ENCODE data around the gene DGKB.

DGKB gene

GRCh38 chr7:14377646-14378266 lies 524.8 kb downstream of the DGKB start:
- Histone ChIP-seq H3K27me3 (ENCODE audit: insufficient read depth, low read length) (no peaks in the 10 kb centered on the region), H3K4me3 (ENCODE audit: low read length) (no peak overlapping the region), H3K4me1 (ENCODE audit: insufficient read depth, low read length) (peaks cover 11% of the 10 kb centered on the region; the same call in 1 of the 2 replicates), H3K27ac (ENCODE audit: low read length) (no peak overlapping the region), H3K9me3 (ENCODE audit: insufficient read depth, low read depth, low read length) (no peaks in the 10 kb centered on the region), H3K9ac (ENCODE audit: low read depth, low read length) (no peak overlapping the region), H3K36me3 (ENCODE audit: insufficient read depth, low read depth, low read length) (no peaks in the 10 kb centered on the region)

- Histone ChIP-seq H3K27me3 (ENCODE audit: insufficient read depth, low read length) (no peaks in the 10 kb centered on the region), H3K4me1 (ENCODE audit: insufficient read depth, low read length) (peaks cover 11% of the 10 kb centered on the region; the same call in 1 of the 2 replicates), H3K9ac (ENCODE audit: low read depth, low read length) (no peak overlapping the region), H3K4me3 (ENCODE audit: low read length) (no peak overlapping the region), H3K27ac (ENCODE audit: low read length) (no peak overlapping the region), H3K9me3 (ENCODE audit: insufficient read depth, low read depth, low read length) (no peaks in the 10 kb centered on the region), H3K36me3 (ENCODE audit: insufficient read depth, low read depth, low read length) (no peaks in the 10 kb centered on the region)
These were observed 525.8 kb downstream of the DGKB start for GRCh38 chr7:14376711-14377110.

- Histone ChIP-seq H3K4me1 (ENCODE audit: insufficient read depth, low read length) (peaks cover 11% of the 10 kb centered on the region; the same call in 1 of the 2 replicates), H3K9ac (ENCODE audit: low read depth, low read length) (no peak overlapping the region), H3K9me3 (ENCODE audit: insufficient read depth, low read depth, low read length) (no peaks in the 10 kb centered on the region), H3K27me3 (ENCODE audit: insufficient read depth, low read length) (no peaks in the 10 kb centered on the region), H3K36me3 (ENCODE audit: insufficient read depth, low read depth, low read length) (no peaks in the 10 kb centered on the region), H3K27ac (ENCODE audit: low read length) (no peak overlapping the region), H3K4me3 (ENCODE audit: low read length) (no peak overlapping the region)
These were observed 526.6 kb downstream of the DGKB start for GRCh38 chr7:14375998-14376397.

- Histone ChIP-seq H3K36me3 (ENCODE audit: insufficient read depth, low read depth, low read length) (no peaks in the 10 kb centered on the region), H3K4me3 (ENCODE audit: low read length) (no peak overlapping the region), H3K4me1 (ENCODE audit: insufficient read depth, low read length) (peaks cover 11% of the 10 kb centered on the region; the same call in 1 of the 2 replicates), H3K9me3 (ENCODE audit: insufficient read depth, low read depth, low read length) (no peaks in the 10 kb centered on the region), H3K27ac (ENCODE audit: low read length) (no peak overlapping the region), H3K9ac (ENCODE audit: low read depth, low read length) (no peak overlapping the region), H3K27me3 (ENCODE audit: insufficient read depth, low read length) (no peaks in the 10 kb centered on the region)
These were observed 528.2 kb downstream of the DGKB start for GRCh38 chr7:14374336-14374735.

GRCh38 chr7:14368285-14368684 lies 534.3 kb downstream of the DGKB start:
- Histone ChIP-seq H3K27ac (ENCODE audit: low read length) (no peak overlapping the region), H3K36me3 (ENCODE audit: insufficient read depth, low read depth, low read length) (no peaks in the 10 kb centered on the region), H3K9me3 (ENCODE audit: insufficient read depth, low read depth, low read length) (no peaks in the 10 kb centered on the region), H3K9ac (ENCODE audit: low read depth, low read length) (no peak overlapping the region), H3K27me3 (ENCODE audit: insufficient read depth, low read length) (no peaks in the 10 kb centered on the region), H3K4me3 (ENCODE audit: low read length) (no peak overlapping the region), H3K4me1 (ENCODE audit: insufficient read depth, low read length) (no peaks in the 10 kb centered on the region)

GRCh38 chr7:14351167-14351566 lies 551.4 kb downstream of the DGKB start:
- no peaks in the 10 kb centered on the region for H3K4me1 ChIP-seq (ENCODE audit: insufficient read depth, low read length)
- no peak overlapping the region for H3K4me3 ChIP-seq (ENCODE audit: low read length)
- no peak overlapping the region for H3K27ac ChIP-seq (ENCODE audit: low read length)
- no peaks in the 10 kb centered on the region for H3K36me3 ChIP-seq (ENCODE audit: insufficient read depth, low read depth, low read length)
- no peaks in the 10 kb centered on the region for H3K9me3 ChIP-seq (ENCODE audit: insufficient read depth, low read depth, low read length)
- no peaks in the 10 kb centered on the region for H3K27me3 ChIP-seq (ENCODE audit: insufficient read depth, low read length)
- no peak overlapping the region for H3K9ac ChIP-seq (ENCODE audit: low read depth, low read length)

- H3K36me3 ChIP-seq (ENCODE audit: insufficient read depth, low read depth, low read length), result no peaks in the 10 kb centered on the region
- peaks cover 20% of the 10 kb centered on the region; the same call in 1 of the 2 replicates for H3K4me1 ChIP-seq (ENCODE audit: insufficient read depth, low read length)
- no peaks in the 10 kb centered on the region for H3K9me3 ChIP-seq (ENCODE audit: insufficient read depth, low read depth, low read length)
- 0 out of 2 replicates have a peak overlapping the region, but pooled peaks have one; percentile 0 for H3K9ac ChIP-seq (ENCODE audit: low read depth, low read length)
- H3K27ac ChIP-seq (ENCODE audit: low read length), result no peak overlapping the region
- peak overlapping the region; percentile 3; the same call in 1 of the 2 replicates for H3K4me3 ChIP-seq (ENCODE audit: low read length)
- no peaks in the 10 kb centered on the region for H3K27me3 ChIP-seq (ENCODE audit: insufficient read depth, low read length)
These were observed 561.3 kb downstream of the DGKB start for GRCh38 chr7:14341200-14341775.

GRCh38 chr7:14340393-14341074 lies 562.0 kb downstream of the DGKB start:
- Histone ChIP-seq H3K4me3 (ENCODE audit: low read length) (peak overlapping the region; percentile 3; the same call in 1 of the 2 replicates), H3K36me3 (ENCODE audit: insufficient read depth, low read depth, low read length) (no peaks in the 10 kb centered on the region), H3K9me3 (ENCODE audit: insufficient read depth, low read depth, low read length) (no peaks in the 10 kb centered on the region), H3K9ac (ENCODE audit: low read depth, low read length) (0 out of 2 replicates have a peak overlapping the region, but pooled peaks have one; percentile 0), H3K4me1 (ENCODE audit: insufficient read depth, low read length) (peaks cover 20% of the 10 kb centered on the region; the same call in 1 of the 2 replicates), H3K27me3 (ENCODE audit: insufficient read depth, low read length) (no peaks in the 10 kb centered on the region), H3K27ac (ENCODE audit: low read length) (no peak overlapping the region)

- no peaks in the 10 kb centered on the region for H3K9me3 ChIP-seq (ENCODE audit: insufficient read depth, low read depth, low read length)
These were observed 562.7 kb downstream of the DGKB start for GRCh38 chr7:14339861-14340260.

GRCh38 chr7:14336256-14336655 lies 566.3 kb downstream of the DGKB start:
- no peaks in the 10 kb centered on the region for H3K36me3 ChIP-seq (ENCODE audit: insufficient read depth, low read depth, low read length)
- H3K9ac ChIP-seq (ENCODE audit: low read depth, low read length), result no peak overlapping the region
- no peak overlapping the region for H3K27ac ChIP-seq (ENCODE audit: low read length)
- H3K4me3 ChIP-seq (ENCODE audit: low read length), result no peak overlapping the region
- H3K27me3 ChIP-seq (ENCODE audit: insufficient read depth, low read length), result no peaks in the 10 kb centered on the region
- peaks cover 11% of the 10 kb centered on the region; the same call in 1 of the 2 replicates for H3K4me1 ChIP-seq (ENCODE audit: insufficient read depth, low read length)
- H3K9me3 ChIP-seq (ENCODE audit: insufficient read depth, low read depth, low read length), result no peaks in the 10 kb centered on the region

More at GRCh38 chr7:14339861-14340260, 562.7 kb downstream of the DGKB start:
- Histone ChIP-seq H3K4me3 (ENCODE audit: low read length) (no peak overlapping the region), H3K27ac (ENCODE audit: low read length) (no peak overlapping the region), H3K4me1 (ENCODE audit: insufficient read depth, low read length) (peaks cover 20% of the 10 kb centered on the region; the same call in 1 of the 2 replicates), H3K9ac (ENCODE audit: low read depth, low read length) (no peak overlapping the region), H3K36me3 (ENCODE audit: insufficient read depth, low read depth, low read length) (no peaks in the 10 kb centered on the region), H3K27me3 (ENCODE audit: insufficient read depth, low read length) (no peaks in the 10 kb centered on the region)

GRCh38 chr7:14332155-14332554 lies 570.4 kb downstream of the DGKB start:
- no peak overlapping the region for H3K9ac ChIP-seq (ENCODE audit: low read depth, low read length)
- H3K36me3 ChIP-seq (ENCODE audit: insufficient read depth, low read depth, low read length), result no peaks in the 10 kb centered on the region
- H3K9me3 ChIP-seq (ENCODE audit: insufficient read depth, low read depth, low read length), result no peaks in the 10 kb centered on the region
- H3K4me3 ChIP-seq (ENCODE audit: low read length), result no peak overlapping the region
- 0 out of 2 replicates have a peak, but pooled peaks cover 7% of the 10 kb centered on the region for H3K4me1 ChIP-seq (ENCODE audit: insufficient read depth, low read length)
- H3K27me3 ChIP-seq (ENCODE audit: insufficient read depth, low read length), result no peaks in the 10 kb centered on the region
- H3K27ac ChIP-seq (ENCODE audit: low read length), result no peak overlapping the region

Data from iPS-20b (cell line).